Measurements from ENCODE around the gene GID8. TPM values are rescaled to one million over a fixed set of nuclear protein-coding genes. Genes with fewer than 3 reads are reported as not detected.
A peak's percentile ranks its signal among the peaks of the same experiment; 100 is the strongest.
"Not testable (repeated sequence)": the region's sequence is repeated elsewhere in the genome, so short reads cannot be mapped to it uniquely, and the experiment has no call there.

GID8 gene
- total RNA-seq, 1 donor from 2014 or later: 29.7 TPM

- TF ChIP-seq CTCF (IDR thresholded peaks at IDR 0.05): no peak
- Mint-ChIP-seq H3K9me3 (ENCODE audit: low read depth) (no peaks in the 10 kb centered on the region), H3K4me3 (ENCODE audit: unreplicated experiment) (no peak overlapping the region)
These were observed 19.8 kb upstream of the GID8 start for GRCh38 chr20:62918147-62918546.

GRCh38 chr20:62918831-62919230 lies 19.1 kb upstream of the GID8 start:
- Mint-ChIP-seq H3K36me3 (ENCODE audit: low read depth) (no peaks in the 10 kb centered on the region), H3K9me3 (ENCODE audit: low read depth) (no peaks in the 10 kb centered on the region), H3K4me1 (ENCODE audit: low read depth) (peaks cover 85% of the 10 kb centered on the region), H3K27me3 (ENCODE audit: low read depth) (no peaks in the 10 kb centered on the region), H3K4me3 (ENCODE audit: unreplicated experiment) (no peak overlapping the region), H3K27ac (ENCODE audit: unreplicated experiment) (peak overlapping the region; percentile 19)
- no peak for DNase-seq (ENCODE audit: low spot score)
- no peak for TF ChIP-seq CTCF (IDR thresholded peaks at IDR 0.05)

More at GRCh38 chr20:62918147-62918546, 19.8 kb upstream of the GID8 start:
- Mint-ChIP-seq H3K27ac (ENCODE audit: unreplicated experiment) (peak overlapping the region; percentile 37), H3K27me3 (ENCODE audit: low read depth) (no peaks in the 10 kb centered on the region), H3K4me1 (ENCODE audit: low read depth) (peaks cover 78% of the 10 kb centered on the region), H3K36me3 (ENCODE audit: low read depth) (no peaks in the 10 kb centered on the region)
- DNase-seq (ENCODE audit: low spot score): no peak

GRCh38 chr20:62920039-62920645 lies 17.8 kb upstream of the GID8 start:
- H3K36me3 Mint-ChIP-seq (ENCODE audit: low read depth): no peaks in the 10 kb centered on the region
- H3K4me1 Mint-ChIP-seq (ENCODE audit: low read depth): peaks cover 86% of the 10 kb centered on the region
- H3K9me3 Mint-ChIP-seq (ENCODE audit: low read depth): no peaks in the 10 kb centered on the region
- H3K4me3 Mint-ChIP-seq (ENCODE audit: unreplicated experiment): no peak overlapping the region
- peak overlapping the region; percentile 61 for H3K27ac Mint-ChIP-seq (ENCODE audit: unreplicated experiment)
- DNase-seq (ENCODE audit: low spot score): no peak
- TF ChIP-seq CTCF (IDR thresholded peaks at IDR 0.05): no peak
- H3K27me3 Mint-ChIP-seq (ENCODE audit: low read depth): no peaks in the 10 kb centered on the region

GRCh38 chr20:62921119-62921687 lies 16.7 kb upstream of the GID8 start:
- Mint-ChIP-seq H3K27ac (ENCODE audit: unreplicated experiment) (peak overlapping the region; percentile 92), H3K9me3 (ENCODE audit: low read depth) (no peaks in the 10 kb centered on the region), H3K4me3 (ENCODE audit: unreplicated experiment) (no peak overlapping the region), H3K4me1 (ENCODE audit: low read depth) (peaks cover 77% of the 10 kb centered on the region), H3K27me3 (ENCODE audit: low read depth) (no peaks in the 10 kb centered on the region), H3K36me3 (ENCODE audit: low read depth) (no peaks in the 10 kb centered on the region)
- TF ChIP-seq CTCF (IDR thresholded peaks at IDR 0.05): peak; percentile 75
- DNase-seq (ENCODE audit: low spot score): no peak

GRCh38 chr20:62922451-62922921 lies 15.5 kb upstream of the GID8 start:
- Mint-ChIP-seq H3K4me1 (ENCODE audit: low read depth) (peaks cover 72% of the 10 kb centered on the region), H3K4me3 (ENCODE audit: unreplicated experiment) (no peak overlapping the region)

GRCh38 chr20:62923059-62923668 lies 14.8 kb upstream of the GID8 start:
- H3K9me3 Mint-ChIP-seq (ENCODE audit: low read depth); DNase-seq (ENCODE audit: low spot score); H3K4me3 Mint-ChIP-seq (ENCODE audit: unreplicated experiment); H3K27me3 Mint-ChIP-seq (ENCODE audit: low read depth); H3K36me3 Mint-ChIP-seq (ENCODE audit: low read depth): not testable (repeated sequence)
- H3K4me1 Mint-ChIP-seq (ENCODE audit: low read depth): peaks cover 71% of the 10 kb centered on the region
- H3K27ac Mint-ChIP-seq (ENCODE audit: unreplicated experiment): peak overlapping the region; percentile 98

More at GRCh38 chr20:62922451-62922921, 15.5 kb upstream of the GID8 start:
- Mint-ChIP-seq H3K9me3 (ENCODE audit: low read depth) (no peaks in the 10 kb centered on the region), H3K27me3 (ENCODE audit: low read depth) (no peaks in the 10 kb centered on the region), H3K36me3 (ENCODE audit: low read depth) (no peaks in the 10 kb centered on the region), H3K27ac (ENCODE audit: unreplicated experiment) (peak overlapping the region; percentile 98)
- no peak for TF ChIP-seq CTCF (IDR thresholded peaks at IDR 0.05)
- DNase-seq (ENCODE audit: low spot score): no peak

All from chondrocyte (in vitro differentiated cells).